CD4-positive, alpha-beta T cell (primary cell): ENCODE results near the gene SLC16A1. TPM values are rescaled to one million over a fixed set of nuclear protein-coding genes. Genes with fewer than 3 reads are reported as not detected.
A peak's percentile ranks its signal among the peaks of the same experiment; 100 is the strongest.

Source experiments
- ATAC-seq: fragments of 200-7000 bp; cut with Tn5 transposase; one replicate; pipeline ENCODE4 v1.10.0; 2022; ENCODE audit warnings: mild to moderate bottlenecking; ENCODE audit not compliant: poor library complexity
- CTCF ChIA-PET: fragments of 350-600 bp; sonication (Branson Sonifier 250); formaldehyde crosslinking; loops from one replicate; lab custom pipeline; 2021; ENCODE audit warnings: antibody characterized with exemption, inconsistent platforms; lab: Charles Lee
- POLR2A ChIA-PET: fragments of 350-600 bp; sonication (Branson Sonifier 250); formaldehyde crosslinking; loops from one replicate; lab custom pipeline; 2021; ENCODE audit warnings: antibody characterized with exemption, inconsistent platforms; lab: Charles Lee
- DNase-seq, 14 experiments: peaks; one replicate each; pipeline ENCODE4 v3.0.0-alpha.2; 2013 to 2020; ENCODE audit warnings: mixed read lengths in 2 of 14
- H3K27ac ChIP-seq, 2 donors: one replicate each; pipeline versions ENCODE4 v1.5.1 to v1.7.0; 2013; ENCODE audit warnings: low read length in 2 of 2, low read depth in 1 of 2, mild to moderate bottlenecking in 1 of 2
- H3K27me3 ChIP-seq, 2 experiments: 1 replicate in 1 of 2; 2 replicates in 1 of 2; pipeline versions ENCODE4 v1.6.1 to v1.7.0; 2013; ENCODE audit warnings: low read length in 2 of 2, control low read depth in 1 of 2, mild to moderate bottlenecking in 1 of 2, moderate library complexity in 1 of 2; ENCODE audit not compliant: insufficient read depth in 2 of 2, control insufficient read depth in 1 of 2
- H3K36me3 ChIP-seq: one replicate; pipeline ENCODE4 v1.6.1; 2013; ENCODE audit warnings: low read length, control low read depth; ENCODE audit not compliant: insufficient read depth
- H3K4me1 ChIP-seq: one replicate; pipeline ENCODE4 v1.6.1; 2013; ENCODE audit warnings: low read length, control low read depth; ENCODE audit not compliant: insufficient read depth
- H3K4me3 ChIP-seq: one replicate; pipeline ENCODE4 v1.5.1; 2013; ENCODE audit warnings: mild to moderate bottlenecking, low read length, moderate library complexity
- H3K9me3 ChIP-seq, 2 experiments: 1 replicate in 1 of 2; 2 replicates in 1 of 2; pipeline versions ENCODE4 v1.6.1 to v1.7.0; 2013; ENCODE audit warnings: low read length in 2 of 2, mild to moderate bottlenecking in 2 of 2, control low read depth in 1 of 2, moderate library complexity in 1 of 2; ENCODE audit not compliant: control insufficient read depth in 1 of 2, insufficient read depth in 1 of 2
- H3K27ac Mint-ChIP-seq: one replicate; pipeline ENCODE4 v1.8.0; 2020; ENCODE audit warnings: mixed read lengths
- H3K27me3 Mint-ChIP-seq: one replicate; pipeline ENCODE4 v1.8.0; 2021; ENCODE audit warnings: mixed read lengths
- H3K36me3 Mint-ChIP-seq: one replicate; pipeline ENCODE4 v1.8.0; 2021; ENCODE audit warnings: low read depth, mixed read lengths
- H3K4me1 Mint-ChIP-seq: one replicate; pipeline ENCODE4 v1.8.0; 2021; ENCODE audit warnings: low read depth, mixed read lengths
- H3K4me3 Mint-ChIP-seq: one replicate; pipeline ENCODE4 v1.8.0; 2020; ENCODE audit warnings: mild to moderate bottlenecking, mixed read lengths
- H3K9me3 Mint-ChIP-seq: one replicate; pipeline ENCODE4 v1.8.0; 2020; ENCODE audit warnings: mixed read lengths
- intact Hi-C, 2 experiments: fragments of 100-400 bp; cut with DNase I in 1 of 2; cut with micrococcal nuclease in 1 of 2; formaldehyde crosslinking; loops; one replicate each; pipeline versions ENCODE4 v1.15.1 to v1.9.0; 2023 to 2025; cut with DNase I, micrococcal nuclease
- total RNA-seq, 174 experiments: library from RNA in 2 of 174; stranded (reverse) in 2 of 174; gene quantifications; one replicate each; pipeline ENCODE4 v1.2.3 and lab custom pipeline; 2021 to 2026
- TF ChIP-seq, protein P1 (sequence below): fragments of 200-600 bp; IDR thresholded peaks from one replicate; pipeline ENCODE4 v1.8.0; 2022; ENCODE audit warnings: antibody characterized with exemption, mild to moderate bottlenecking

Gene SLC16A1
- total RNA-seq, 2 experiments from 2014 or later: 22.9 to 26.6 TPM

DNA sequence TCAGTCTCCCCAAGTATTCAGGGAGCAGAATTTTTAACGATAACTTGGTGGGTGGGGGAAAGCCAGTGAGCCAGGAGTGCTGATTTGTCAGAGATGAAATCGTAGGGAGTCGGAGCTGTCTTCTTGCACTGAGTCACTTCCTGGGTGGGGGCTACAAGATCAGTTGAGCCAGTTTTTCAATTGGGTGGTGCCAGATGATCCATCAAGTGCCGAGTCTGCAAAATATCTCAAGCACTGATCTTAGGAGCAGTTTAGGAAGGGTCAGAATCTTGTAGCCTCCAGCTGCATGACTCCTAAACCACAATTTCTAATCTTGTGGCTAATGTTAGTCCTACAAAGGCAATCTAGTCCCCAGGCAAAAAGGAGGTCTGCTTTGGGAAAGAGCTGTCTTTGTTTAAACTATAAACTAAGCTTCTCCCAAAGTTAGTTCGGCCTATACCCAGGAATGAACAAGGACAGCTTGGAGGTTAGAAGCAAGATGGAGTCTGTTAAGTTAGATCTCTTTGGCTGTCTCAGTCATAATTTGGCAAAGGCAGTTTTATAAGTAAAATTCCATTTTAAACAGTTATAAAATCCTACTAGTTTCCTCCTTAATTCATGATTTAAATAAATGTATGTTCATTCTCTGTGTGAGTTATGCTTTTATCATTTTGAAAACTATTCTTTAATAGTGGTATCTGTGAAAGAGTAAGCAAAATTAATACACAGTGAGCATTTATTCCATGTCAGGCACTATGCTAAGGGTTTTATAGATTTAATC, 51.7 kb downstream of the SLC16A1 start:
- peaks cover 10% of the 10 kb centered on the region for H3K4me1 Mint-ChIP-seq
- H3K36me3 Mint-ChIP-seq: no peaks in the 10 kb centered on the region
- H3K27me3 Mint-ChIP-seq: no peaks in the 10 kb centered on the region
- no peak overlapping the region for H3K27ac Mint-ChIP-seq
- Histone ChIP-seq H3K4me3 (no peak overlapping the region), H3K27ac (no peak overlapping the region), H3K9me3 (no peaks in the 10 kb centered on the region), H3K27me3 (no peaks in the 10 kb centered on the region), H3K4me1 (peaks cover 5% of the 10 kb centered on the region), H3K36me3 (no peaks in the 10 kb centered on the region)
- POLR2A ChIA-PET: no interaction called here
- DNase-seq (peak in 7 of 14 experiments; percentile 1 to 44 (median 17)), ATAC-seq (peak; percentile 21)
- no peaks in the 10 kb centered on the region for H3K9me3 Mint-ChIP-seq
- TF ChIP-seq, protein P1, sequence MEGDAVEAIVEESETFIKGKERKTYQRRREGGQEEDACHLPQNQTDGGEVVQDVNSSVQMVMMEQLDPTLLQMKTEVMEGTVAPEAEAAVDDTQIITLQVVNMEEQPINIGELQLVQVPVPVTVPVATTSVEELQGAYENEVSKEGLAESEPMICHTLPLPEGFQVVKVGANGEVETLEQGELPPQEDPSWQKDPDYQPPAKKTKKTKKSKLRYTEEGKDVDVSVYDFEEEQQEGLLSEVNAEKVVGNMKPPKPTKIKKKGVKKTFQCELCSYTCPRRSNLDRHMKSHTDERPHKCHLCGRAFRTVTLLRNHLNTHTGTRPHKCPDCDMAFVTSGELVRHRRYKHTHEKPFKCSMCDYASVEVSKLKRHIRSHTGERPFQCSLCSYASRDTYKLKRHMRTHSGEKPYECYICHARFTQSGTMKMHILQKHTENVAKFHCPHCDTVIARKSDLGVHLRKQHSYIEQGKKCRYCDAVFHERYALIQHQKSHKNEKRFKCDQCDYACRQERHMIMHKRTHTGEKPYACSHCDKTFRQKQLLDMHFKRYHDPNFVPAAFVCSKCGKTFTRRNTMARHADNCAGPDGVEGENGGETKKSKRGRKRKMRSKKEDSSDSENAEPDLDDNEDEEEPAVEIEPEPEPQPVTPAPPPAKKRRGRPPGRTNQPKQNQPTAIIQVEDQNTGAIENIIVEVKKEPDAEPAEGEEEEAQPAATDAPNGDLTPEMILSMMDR: no peak
- intact Hi-C loops: no loop called here
- CTCF ChIA-PET: interaction anchor here (1.7 kb wide), 1 partner anchor 169 kb away, joined by 3 read pairs; the partner anchor contains the start of gene LRIG2
- no peak overlapping the region for H3K4me3 Mint-ChIP-seq

DNA sequence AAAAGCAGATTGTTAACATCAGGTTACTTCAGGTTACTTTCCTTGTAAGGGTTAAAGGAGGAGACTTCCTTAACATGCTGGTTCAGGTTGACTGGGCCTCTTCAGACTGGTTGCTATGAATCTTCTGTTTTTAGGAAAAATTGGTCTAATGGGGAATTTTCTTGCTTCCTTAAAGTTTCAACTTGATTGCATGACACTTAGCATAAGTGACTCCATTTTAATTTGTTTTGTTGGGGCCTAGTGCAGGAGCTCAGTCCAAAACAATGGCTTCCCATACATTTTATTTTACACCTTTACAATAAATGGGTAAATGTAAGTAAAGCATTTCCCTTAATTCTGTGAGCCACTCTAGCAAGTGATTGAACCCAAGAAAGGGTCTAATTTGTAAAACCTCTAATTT, 53.8 kb downstream of the SLC16A1 start:
- no peak overlapping the region for H3K27ac Mint-ChIP-seq
- CTCF ChIA-PET: no interaction called here
- H3K4me3 Mint-ChIP-seq: no peak overlapping the region
- Histone ChIP-seq H3K36me3 (no peaks in the 10 kb centered on the region), H3K27me3 (no peaks in the 10 kb centered on the region), H3K9me3 (no peaks in the 10 kb centered on the region), H3K4me1 (peaks cover 5% of the 10 kb centered on the region), H3K4me3 (no peak overlapping the region), H3K27ac (no peak overlapping the region)
- no peaks in the 10 kb centered on the region for H3K9me3 Mint-ChIP-seq
- no peaks in the 10 kb centered on the region for H3K36me3 Mint-ChIP-seq
- TF ChIP-seq, protein P1: no peak
- DNase-seq: no peak
- POLR2A ChIA-PET: no interaction called here
- H3K27me3 Mint-ChIP-seq: no peaks in the 10 kb centered on the region
- intact Hi-C loops: no loop called here
- peaks cover 10% of the 10 kb centered on the region for H3K4me1 Mint-ChIP-seq
- ATAC-seq: no peak

DNA sequence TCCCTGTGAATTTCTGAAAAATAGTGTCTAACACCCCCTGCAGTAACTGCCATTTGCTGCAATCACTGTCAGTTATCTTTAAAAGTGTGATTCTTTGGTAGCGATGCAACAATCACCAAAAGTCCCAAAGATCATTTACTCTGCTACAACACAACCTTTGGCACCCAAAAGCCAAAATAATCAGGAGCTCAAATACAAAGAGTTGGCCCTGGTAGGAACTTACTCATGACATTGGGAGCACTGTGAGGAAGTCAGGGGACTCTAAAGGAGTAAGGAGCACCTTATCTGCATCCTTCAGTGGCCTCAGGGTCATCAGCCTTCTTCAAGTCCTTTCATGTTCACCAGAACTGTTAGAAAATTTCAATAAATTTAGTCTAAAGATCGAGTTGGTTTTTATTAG, 54.6 kb downstream of the SLC16A1 start:
- Histone ChIP-seq H3K9me3 (peaks cover 0 to 3% of the 10 kb centered on the region in 2 experiments), H3K36me3 (no peaks in the 10 kb centered on the region), H3K4me3 (no peak overlapping the region), H3K27ac (no peak overlapping the region), H3K27me3 (no peaks in the 10 kb centered on the region), H3K4me1 (peaks cover 5% of the 10 kb centered on the region)
- intact Hi-C loops: no loop called here
- ATAC-seq: no peak
- no peaks in the 10 kb centered on the region for H3K36me3 Mint-ChIP-seq
- ChIA-PET CTCF (no interaction called here), POLR2A (no interaction called here)
- H3K27ac Mint-ChIP-seq: no peak overlapping the region
- peaks cover 10% of the 10 kb centered on the region for H3K4me1 Mint-ChIP-seq
- DNase-seq: no peak
- H3K4me3 Mint-ChIP-seq: no peak overlapping the region
- H3K27me3 Mint-ChIP-seq: no peaks in the 10 kb centered on the region
- peaks cover 2% of the 10 kb centered on the region for H3K9me3 Mint-ChIP-seq
- TF ChIP-seq, protein P1: no peak
